Ammon's horn (tissue), 1 donor: ENCODE measurements around the gene SMAD3.

Experiments used
- DNase-seq: peaks from one replicate; pipeline ENCODE4 v3.0.0-alpha.2; 2016; ENCODE audit warnings: low spot score

Gene SMAD3

GRCh38 chr15:67036775-67037555 is 28.4 kb upstream of the SMAD3 start:
- DNase-seq = no peak

GRCh38 chr15:67037694-67038093 is 27.7 kb upstream of the SMAD3 start:
- DNase-seq = no peak

- no peak for DNase-seq
Observed at GRCh38 chr15:67038736-67039135, 26.7 kb upstream of the SMAD3 start.

GRCh38 chr15:67039384-67040075 is 25.9 kb upstream of the SMAD3 start:
- DNase-seq = no peak

- no peak for DNase-seq
Observed at GRCh38 chr15:67040277-67040676, 25.1 kb upstream of the SMAD3 start.

- peak; percentile 62 for DNase-seq
Observed at GRCh38 chr15:67042551-67043142, 22.8 kb upstream of the SMAD3 start.

- DNase-seq = no peak
Observed at GRCh38 chr15:67043939-67044771, 21.2 kb upstream of the SMAD3 start.

- no peak for DNase-seq
Observed at GRCh38 chr15:67047149-67047661, 18.2 kb upstream of the SMAD3 start.

GRCh38 chr15:67048281-67049279 is 16.8 kb upstream of the SMAD3 start:
- DNase-seq = no peak

GRCh38 chr15:67049351-67050044 is 15.9 kb upstream of the SMAD3 start:
- no peak for DNase-seq

- no peak for DNase-seq
Observed at GRCh38 chr15:67050062-67050461, 15.3 kb upstream of the SMAD3 start.

GRCh38 chr15:67050522-67051087 is 14.8 kb upstream of the SMAD3 start:
- no peak for DNase-seq

- DNase-seq = no peak
Observed at GRCh38 chr15:67051088-67052045, 14.0 kb upstream of the SMAD3 start.

GRCh38 chr15:67054676-67055075 is 10.7 kb upstream of the SMAD3 start:
- DNase-seq = no peak

GRCh38 chr15:67059127-67059553 is 6.3 kb upstream of the SMAD3 start:
- no peak for DNase-seq

- DNase-seq = no peak
Observed at GRCh38 chr15:67061811-67062368, 3.5 kb upstream of the SMAD3 start.

- no peak for DNase-seq
Observed at GRCh38 chr15:67062369-67062985, 2.9 kb upstream of the SMAD3 start.
